ENCODE measurements around the gene WDR72. TPM values are rescaled to one million over a fixed set of nuclear protein-coding genes. Genes with fewer than 3 reads are reported as not detected.
"Not testable (repeated sequence)": the region's sequence is repeated elsewhere in the genome, so short reads cannot be mapped to it uniquely, and the experiment has no call there.

Gene WDR72
- total RNA-seq, 2 experiments from 2014 or later = not detected

GRCh38 chr15:53789654-53790375 lies 30.4 kb upstream of the WDR72 start:
- no peak overlapping the region for H3K4me2 ChIP-seq (ENCODE audit: low read length)
- no peaks in the 10 kb centered on the region for H4K20me1 ChIP-seq (ENCODE audit: insufficient read depth, low read length)
- H3K36me3 ChIP-seq (ENCODE audit: insufficient read depth, low read length) = no peaks in the 10 kb centered on the region
- H3K4me3 ChIP-seq (ENCODE audit: low read depth, low read length, poor library complexity, severe bottlenecking) = no peak overlapping the region
- no TSS peak for BruUV-seq (replicated peaks)
- no peak for DNase-seq (ENCODE audit: low spot score)
- TF ChIP-seq CTCF (conservative IDR thresholded peaks at IDR 0.05; ENCODE audit: low read length) = no peak
- no peak for TF ChIP-seq EZH2phosphoT487 (IDR thresholded peaks at IDR 0.05; ENCODE audit: borderline replicate concordance, low read depth, low read length)
- CTCF ChIA-PET (ENCODE audit: unreplicated experiment) = no interaction called here
- H3K9me2 ChIP-seq (ENCODE audit: insufficient read depth, low read length) = no peaks in the 10 kb centered on the region
- no peak overlapping the region for H3K27ac ChIP-seq (ENCODE audit: low read depth, low read length, poor library complexity, severe bottlenecking)
- intact Hi-C loops (cut with micrococcal nuclease; ENCODE audit: unreplicated experiment) = no loop called here
- no peaks in the 10 kb centered on the region for H3K79me2 ChIP-seq (ENCODE audit: insufficient read depth, low read depth, low read length)
- H2AFZ ChIP-seq (ENCODE audit: low read length) = no peak overlapping the region
- no peaks in the 10 kb centered on the region for H3K9me3 ChIP-seq (ENCODE audit: low read length)
- no peaks in the 10 kb centered on the region for H3K4me1 ChIP-seq (ENCODE audit: insufficient read depth, low read length, poor library complexity, severe bottlenecking)
- POLR2A ChIA-PET = no interaction called here

- Histone ChIP-seq H3K4me3 (ENCODE audit: low read depth, low read length, poor library complexity, severe bottlenecking) (no peak overlapping the region), H2AFZ (ENCODE audit: low read length) (no peak overlapping the region), H3K27ac (ENCODE audit: low read depth, low read length, poor library complexity, severe bottlenecking) (no peak overlapping the region), H3K36me3 (ENCODE audit: insufficient read depth, low read length) (no peaks in the 10 kb centered on the region), H3K4me2 (ENCODE audit: low read length) (no peak overlapping the region), H3K79me2 (ENCODE audit: insufficient read depth, low read depth, low read length) (no peaks in the 10 kb centered on the region), H3K4me1 (ENCODE audit: insufficient read depth, low read length, poor library complexity, severe bottlenecking) (no peaks in the 10 kb centered on the region), H3K9me2 (ENCODE audit: insufficient read depth, low read length) (no peaks in the 10 kb centered on the region), H4K20me1 (ENCODE audit: insufficient read depth, low read length) (no peaks in the 10 kb centered on the region), H3K9me3 (ENCODE audit: low read length) (no peaks in the 10 kb centered on the region)
- DNase-seq (ENCODE audit: low spot score) = no peak
- ChIA-PET CTCF (ENCODE audit: unreplicated experiment) (no interaction called here), POLR2A (interaction anchor here (0.8 kb wide), 1 partner anchor 281 kb away, joined by 3 read pairs; no protein-coding TSS in a partner anchor)
- intact Hi-C loops (cut with micrococcal nuclease; ENCODE audit: unreplicated experiment) = no loop called here
- BruUV-seq (replicated peaks) = no TSS peak
- TF ChIP-seq EZH2phosphoT487 (IDR thresholded peaks at IDR 0.05; ENCODE audit: borderline replicate concordance, low read depth, low read length) = no peak
- TF ChIP-seq CTCF (conservative IDR thresholded peaks at IDR 0.05; ENCODE audit: low read length) = no peak
Measured at GRCh38 chr15:53786401-53786800, 26.9 kb upstream of the WDR72 start.

GRCh38 chr15:53785241-53785640 lies 25.8 kb upstream of the WDR72 start:
- intact Hi-C loops (cut with micrococcal nuclease; ENCODE audit: unreplicated experiment); H3K4me1 ChIP-seq (ENCODE audit: insufficient read depth, low read length, poor library complexity, severe bottlenecking); H4K20me1 ChIP-seq (ENCODE audit: insufficient read depth, low read length); H3K4me2 ChIP-seq (ENCODE audit: low read length); BruUV-seq (replicated peaks); H2AFZ ChIP-seq (ENCODE audit: low read length); H3K27ac ChIP-seq (ENCODE audit: low read depth, low read length, poor library complexity, severe bottlenecking); H3K79me2 ChIP-seq (ENCODE audit: insufficient read depth, low read depth, low read length); H3K4me3 ChIP-seq (ENCODE audit: low read depth, low read length, poor library complexity, severe bottlenecking); CTCF ChIA-PET (ENCODE audit: unreplicated experiment); H3K9me3 ChIP-seq (ENCODE audit: low read length); H3K9me2 ChIP-seq (ENCODE audit: insufficient read depth, low read length); H3K36me3 ChIP-seq (ENCODE audit: insufficient read depth, low read length); DNase-seq (ENCODE audit: low spot score); POLR2A ChIA-PET: not testable (repeated sequence)
